ENCODE measurements around the gene FAM120C. TPM values are rescaled to one million over a fixed set of nuclear protein-coding genes. Genes with fewer than 3 reads are reported as not detected.
A peak's percentile ranks its signal among the peaks of the same experiment; 100 is the strongest.

FAM120C gene
- total and polyA plus RNA-seq, 8 donors: 7.4 to 12.3 (median 10.8) TPM

- DNase-seq (no peak), ATAC-seq (no peak)
- Histone ChIP-seq H3K4me3 (no peak overlapping the region), H3K4me1 (no peaks in the 10 kb centered on the region), H3K9me3 (no peaks in the 10 kb centered on the region), H3K27ac (no peak overlapping the region), H3K27me3 (no peaks in the 10 kb centered on the region), H3K36me3 (no peaks in the 10 kb centered on the region)
- intact Hi-C loops (cut with DNase I): no loop called here
- TF ChIP-seq, protein P1, sequence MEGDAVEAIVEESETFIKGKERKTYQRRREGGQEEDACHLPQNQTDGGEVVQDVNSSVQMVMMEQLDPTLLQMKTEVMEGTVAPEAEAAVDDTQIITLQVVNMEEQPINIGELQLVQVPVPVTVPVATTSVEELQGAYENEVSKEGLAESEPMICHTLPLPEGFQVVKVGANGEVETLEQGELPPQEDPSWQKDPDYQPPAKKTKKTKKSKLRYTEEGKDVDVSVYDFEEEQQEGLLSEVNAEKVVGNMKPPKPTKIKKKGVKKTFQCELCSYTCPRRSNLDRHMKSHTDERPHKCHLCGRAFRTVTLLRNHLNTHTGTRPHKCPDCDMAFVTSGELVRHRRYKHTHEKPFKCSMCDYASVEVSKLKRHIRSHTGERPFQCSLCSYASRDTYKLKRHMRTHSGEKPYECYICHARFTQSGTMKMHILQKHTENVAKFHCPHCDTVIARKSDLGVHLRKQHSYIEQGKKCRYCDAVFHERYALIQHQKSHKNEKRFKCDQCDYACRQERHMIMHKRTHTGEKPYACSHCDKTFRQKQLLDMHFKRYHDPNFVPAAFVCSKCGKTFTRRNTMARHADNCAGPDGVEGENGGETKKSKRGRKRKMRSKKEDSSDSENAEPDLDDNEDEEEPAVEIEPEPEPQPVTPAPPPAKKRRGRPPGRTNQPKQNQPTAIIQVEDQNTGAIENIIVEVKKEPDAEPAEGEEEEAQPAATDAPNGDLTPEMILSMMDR (IDR thresholded peaks at IDR 0.05): no peak
Measured at GRCh38 chrX:54063361-54063760, 119.7 kb downstream of the FAM120C start.

- ATAC-seq (no peak), DNase-seq (no peak)
- H3K36me3 ChIP-seq: no peaks in the 10 kb centered on the region
- no peaks in the 10 kb centered on the region for H3K9me3 ChIP-seq
- intact Hi-C loops (cut with DNase I): no loop called here
- no peaks in the 10 kb centered on the region for H3K27me3 ChIP-seq
- no peaks in the 10 kb centered on the region for H3K4me1 ChIP-seq
- H3K27ac ChIP-seq: no peak overlapping the region
- TF ChIP-seq, protein P1 (IDR thresholded peaks at IDR 0.05): no peak
- no peak overlapping the region for H3K4me3 ChIP-seq
Measured at GRCh38 chrX:54049801-54050200, 133.3 kb downstream of the FAM120C start.

DNA sequence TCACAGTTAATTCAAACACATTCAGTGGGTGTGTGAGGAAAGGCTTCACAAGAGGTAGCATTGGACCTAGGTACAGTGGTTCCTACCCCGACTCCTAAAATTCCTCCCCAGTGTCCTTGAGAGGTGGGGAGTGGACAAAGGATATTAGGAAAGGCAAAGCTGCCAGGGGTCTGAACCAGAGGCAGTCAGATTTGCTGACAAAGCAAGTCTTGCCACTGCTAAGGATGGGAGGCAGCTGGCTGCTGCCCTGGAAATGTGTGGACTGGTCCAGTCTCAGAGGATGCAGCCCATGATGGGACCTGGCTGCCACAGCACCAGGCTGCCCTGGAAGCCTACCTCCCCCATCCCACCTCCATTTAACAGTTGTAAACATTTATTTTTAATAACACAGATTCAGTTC, 134.6 kb downstream of the FAM120C start:
- intact Hi-C loops (cut with DNase I): no loop called here
- TF ChIP-seq, protein P1 (IDR thresholded peaks at IDR 0.05): no peak
- DNase-seq: peak in 2 of 4 donors; percentile 10 to 35

GRCh38 chrX:54045563-54046228, 137.4 kb downstream of the FAM120C start:
- no peaks in the 10 kb centered on the region for H3K27me3 ChIP-seq
- peaks cover 0 to 4% of the 10 kb centered on the region in 2 donors for H3K36me3 ChIP-seq
- no peaks in the 10 kb centered on the region for H3K4me1 ChIP-seq
- ATAC-seq: no peak
- H3K27ac ChIP-seq: no peak overlapping the region
- H3K4me3 ChIP-seq: no peak overlapping the region
- no peaks in the 10 kb centered on the region for H3K9me3 ChIP-seq
- intact Hi-C loops (cut with DNase I): no loop called here
- DNase-seq: no peak
- TF ChIP-seq, protein P1 (IDR thresholded peaks at IDR 0.05): no peak

More for the DNA sequence above, 134.6 kb downstream of the FAM120C start:
- Histone ChIP-seq H3K36me3 (no peaks in the 10 kb centered on the region), H3K27me3 (no peaks in the 10 kb centered on the region), H3K27ac (no peak overlapping the region), H3K4me1 (no peaks in the 10 kb centered on the region), H3K9me3 (no peaks in the 10 kb centered on the region), H3K4me3 (no peak overlapping the region)
- no peak for ATAC-seq

- H3K36me3 ChIP-seq: peaks cover 0 to 11% of the 10 kb centered on the region in 2 donors
- ATAC-seq (peak; percentile 5), DNase-seq (no peak)
- no peaks in the 10 kb centered on the region for H3K27me3 ChIP-seq
- H3K9me3 ChIP-seq: no peaks in the 10 kb centered on the region
- intact Hi-C loops (cut with DNase I): no loop called here
- no peaks in the 10 kb centered on the region for H3K4me1 ChIP-seq
- TF ChIP-seq, protein P1 (IDR thresholded peaks at IDR 0.05): no peak
- peak overlapping the region; percentile 94 to 97 for H3K27ac ChIP-seq
- peak overlapping the region; percentile 45 to 60 for H3K4me3 ChIP-seq
Measured at GRCh38 chrX:54044877-54045338, 138.1 kb downstream of the FAM120C start.

Measured in left lung (tissue), 10 donors.